HG03108 (cell line): ENCODE measurements around the gene MYADML2.

Experiments
- ATAC-seq: cut with Tn5 transposase; IDR thresholded peaks from one replicate; pipeline ENCODE4 v1.9.1; 2021; ENCODE audit warnings: moderate library complexity; ENCODE audit not compliant: unreplicated experiment

Gene MYADML2

GRCh38 chr17:81940538-81941483, 6.2 kb downstream of the MYADML2 start:
- ATAC-seq = no peak

- no peak for ATAC-seq
Observed at GRCh38 chr17:81939881-81940385, 7.1 kb downstream of the MYADML2 start.

DNA sequence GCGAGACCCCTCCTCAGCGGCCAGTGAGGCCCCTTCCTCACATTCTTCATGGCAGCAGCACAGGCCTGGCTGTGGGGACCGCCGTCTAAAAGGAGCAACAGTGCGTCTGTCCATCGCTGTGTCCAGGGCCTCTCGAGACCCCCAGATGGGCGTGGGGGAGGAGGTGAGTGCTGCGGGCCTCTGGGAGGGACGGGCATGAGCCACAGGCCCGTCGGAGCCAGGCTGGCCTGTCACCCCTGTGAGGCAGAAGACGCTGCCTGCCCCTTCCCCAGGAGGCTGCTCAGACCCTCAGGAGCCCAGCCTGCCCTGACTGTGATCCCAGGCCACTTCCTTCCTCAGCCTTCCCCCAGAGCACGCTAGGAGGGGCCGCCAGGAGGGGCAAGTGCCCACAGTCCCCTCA, 7.8 kb downstream of the MYADML2 start:
- ATAC-seq = no peak

DNA sequence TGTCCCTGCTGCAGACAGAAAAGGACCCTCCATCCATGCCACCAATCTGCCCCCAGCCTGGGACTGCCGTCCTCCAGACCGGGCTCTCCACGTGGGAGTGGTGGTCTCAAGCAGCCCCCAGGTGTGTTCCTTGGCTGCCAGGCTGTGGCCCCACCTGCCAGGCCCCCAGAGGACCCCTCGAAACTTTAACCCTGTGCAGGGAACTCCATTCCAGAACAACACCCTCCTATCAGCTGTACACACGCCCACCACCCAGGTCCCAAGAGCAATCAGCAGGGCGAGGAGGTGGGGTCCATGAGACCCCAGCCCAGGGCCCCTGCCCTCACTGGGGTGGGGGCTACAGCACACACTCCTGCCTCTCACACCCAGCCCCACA, 11.3 kb downstream of the MYADML2 start:
- no peak for ATAC-seq

- no peak for ATAC-seq
Observed at GRCh38 chr17:81934850-81935708, 12.0 kb downstream of the MYADML2 start.

GRCh38 chr17:81934098-81934757, 12.8 kb downstream of the MYADML2 start:
- ATAC-seq = no peak

DNA sequence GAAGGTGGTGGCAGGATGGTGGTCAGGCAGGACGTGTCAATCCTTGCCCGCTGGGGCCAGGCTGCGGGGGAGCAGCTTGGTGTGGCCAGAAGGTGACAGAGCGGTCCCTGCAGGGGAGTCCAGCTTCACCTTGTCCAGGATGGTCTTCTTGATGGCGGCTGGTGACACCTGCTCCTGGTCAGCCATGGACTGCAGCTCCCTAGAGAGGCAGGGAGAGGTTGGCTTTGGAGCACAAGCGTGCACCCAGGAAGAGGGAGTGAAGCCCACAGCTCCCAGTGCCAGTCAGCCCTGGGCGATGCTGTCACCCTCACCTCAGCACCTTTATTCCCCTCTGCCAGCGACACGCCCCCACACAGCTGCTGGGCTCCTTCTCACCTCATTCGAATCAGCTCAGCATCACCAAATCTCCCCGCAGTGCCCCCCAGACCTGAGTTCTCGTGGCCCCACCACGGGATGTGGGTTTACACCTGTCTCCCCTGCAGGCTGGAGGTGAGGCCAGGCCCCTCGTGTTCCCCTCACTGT, 13.8 kb downstream of the MYADML2 start:
- ATAC-seq = no peak

- no peak for ATAC-seq
Observed at GRCh38 chr17:81932333-81932983, 14.6 kb downstream of the MYADML2 start.

- no peak for ATAC-seq
Observed at GRCh38 chr17:81931557-81932332, 15.3 kb downstream of the MYADML2 start.

DNA sequence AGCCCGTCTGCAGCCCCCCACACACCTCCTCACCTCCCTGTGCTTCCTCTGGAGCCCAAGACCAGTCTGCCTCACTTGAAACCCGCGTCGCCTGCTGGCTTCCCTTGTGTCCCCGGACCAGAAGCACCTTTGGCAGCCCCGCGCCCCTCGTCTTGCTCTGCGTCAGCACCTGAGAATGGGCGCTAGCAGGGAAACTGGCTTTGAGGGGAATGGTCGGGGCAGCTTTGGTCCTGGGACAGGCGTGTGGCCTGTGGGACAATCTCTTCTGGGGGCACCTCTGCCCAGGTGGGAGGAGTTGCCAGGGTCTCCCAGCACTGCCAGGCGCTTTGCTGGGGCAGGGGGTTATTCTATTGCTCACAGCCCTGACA, 15.9 kb downstream of the MYADML2 start:
- no peak for ATAC-seq

DNA sequence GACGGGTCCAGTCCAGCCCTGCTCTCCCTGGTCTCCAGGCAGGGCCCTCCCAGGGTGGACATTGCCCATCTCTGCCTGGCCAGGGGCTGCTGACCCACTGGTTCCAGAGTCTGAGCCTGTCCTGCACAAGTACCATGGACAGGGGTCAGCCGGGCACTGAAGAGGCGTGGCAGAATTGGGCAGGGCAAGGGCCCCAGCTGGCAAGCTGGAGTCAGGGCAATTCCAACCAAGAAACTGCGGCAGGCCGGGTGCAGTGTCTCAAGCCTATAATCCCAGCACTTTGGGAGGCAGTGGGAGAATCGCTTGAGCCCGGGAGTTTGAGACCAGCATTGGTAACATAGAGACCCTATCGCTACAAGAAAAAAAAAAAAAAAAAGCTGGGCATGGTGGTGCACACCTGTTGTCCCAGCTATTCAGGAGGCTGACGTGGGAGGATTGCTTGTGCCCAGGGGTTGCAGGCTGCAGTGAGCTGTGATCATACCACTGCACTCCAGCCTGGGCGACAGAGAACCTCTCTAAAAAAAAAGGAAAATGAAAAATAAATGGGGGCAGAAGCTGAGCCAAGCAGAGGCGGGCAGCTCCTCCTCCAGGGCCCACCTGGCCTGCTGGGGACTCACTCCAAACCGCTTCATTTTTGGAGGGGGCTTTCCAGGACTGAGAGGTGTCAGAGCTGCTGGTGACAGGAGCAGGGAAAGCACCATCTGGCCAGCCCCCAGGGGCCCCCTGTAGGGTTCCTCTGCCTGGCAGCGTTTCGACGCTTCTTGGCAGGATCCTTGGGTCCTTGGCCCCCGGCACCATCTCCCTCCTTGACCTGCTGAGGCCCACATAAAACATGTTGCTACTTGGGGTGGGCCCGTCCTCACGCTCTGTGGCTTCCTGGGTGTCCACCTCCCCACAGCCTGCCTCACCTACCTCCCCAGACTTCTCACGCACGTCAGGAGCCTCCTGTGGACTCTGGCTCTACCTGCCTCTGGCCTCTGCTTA, 16.6 kb downstream of the MYADML2 start:
- no peak for ATAC-seq

DNA sequence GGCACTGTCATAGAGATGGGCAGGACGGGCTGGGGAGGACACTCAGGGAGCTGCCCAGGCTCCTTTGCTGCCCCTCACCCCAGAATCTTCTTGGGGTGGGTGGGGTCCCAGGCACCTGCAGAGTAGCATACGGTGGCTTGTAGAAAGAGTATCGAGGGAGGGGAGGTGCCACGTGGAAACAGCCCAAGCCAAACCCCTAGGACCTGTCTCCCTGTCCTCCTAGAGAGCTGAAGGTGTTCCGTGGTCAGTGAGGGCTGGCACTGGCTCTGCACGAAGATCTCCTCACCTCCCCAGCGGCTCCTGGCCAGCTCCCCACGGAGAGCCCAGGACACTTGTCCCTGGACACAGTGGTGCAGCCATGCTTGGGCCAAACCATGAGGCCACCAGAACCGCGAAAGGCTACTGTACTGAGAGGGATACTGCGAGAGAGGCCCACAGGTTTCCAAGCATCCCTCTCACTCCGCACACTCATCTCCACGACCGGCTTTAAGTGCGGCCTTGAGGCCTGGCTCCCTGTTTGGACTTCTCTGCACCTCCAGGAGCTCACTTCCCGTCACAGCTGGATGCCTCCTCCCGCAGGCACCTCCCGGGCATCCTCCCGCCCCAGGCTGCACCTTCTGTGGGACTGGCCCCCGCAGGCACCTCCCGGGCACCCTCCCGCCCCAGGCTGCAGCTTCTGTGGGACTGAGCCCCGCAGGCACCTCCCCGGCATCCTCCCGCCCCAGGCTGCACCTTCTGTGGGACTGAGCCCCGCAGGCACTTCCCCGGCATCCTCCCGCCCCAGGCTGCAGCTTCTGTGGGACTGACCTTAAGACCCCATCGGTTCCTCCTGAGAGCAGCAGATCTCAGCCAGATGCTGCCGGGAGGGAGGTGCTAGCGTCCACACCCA, 17.5 kb downstream of the MYADML2 start:
- ATAC-seq = no peak

GRCh38 chr17:81928544-81929252, 18.3 kb downstream of the MYADML2 start:
- no peak for ATAC-seq

GRCh38 chr17:81927653-81928543, 19.1 kb downstream of the MYADML2 start, which contains the start of gene MAFG:
Gene MAFG (minus strand): TSS chr17:81927735. CDS start chr17:81923185, 4,550 bp downstream.
- peak; percentile 39 for ATAC-seq

- ATAC-seq = peak; percentile 7
Observed at GRCh38 chr17:81927152-81927652, 19.8 kb downstream of the MYADML2 start.
